ENCODE measurements around the gene GORAB.

GRCh38 chr1:170559166-170559565, 27.2 kb downstream of the GORAB start:
- TF ChIP-seq, protein P1, sequence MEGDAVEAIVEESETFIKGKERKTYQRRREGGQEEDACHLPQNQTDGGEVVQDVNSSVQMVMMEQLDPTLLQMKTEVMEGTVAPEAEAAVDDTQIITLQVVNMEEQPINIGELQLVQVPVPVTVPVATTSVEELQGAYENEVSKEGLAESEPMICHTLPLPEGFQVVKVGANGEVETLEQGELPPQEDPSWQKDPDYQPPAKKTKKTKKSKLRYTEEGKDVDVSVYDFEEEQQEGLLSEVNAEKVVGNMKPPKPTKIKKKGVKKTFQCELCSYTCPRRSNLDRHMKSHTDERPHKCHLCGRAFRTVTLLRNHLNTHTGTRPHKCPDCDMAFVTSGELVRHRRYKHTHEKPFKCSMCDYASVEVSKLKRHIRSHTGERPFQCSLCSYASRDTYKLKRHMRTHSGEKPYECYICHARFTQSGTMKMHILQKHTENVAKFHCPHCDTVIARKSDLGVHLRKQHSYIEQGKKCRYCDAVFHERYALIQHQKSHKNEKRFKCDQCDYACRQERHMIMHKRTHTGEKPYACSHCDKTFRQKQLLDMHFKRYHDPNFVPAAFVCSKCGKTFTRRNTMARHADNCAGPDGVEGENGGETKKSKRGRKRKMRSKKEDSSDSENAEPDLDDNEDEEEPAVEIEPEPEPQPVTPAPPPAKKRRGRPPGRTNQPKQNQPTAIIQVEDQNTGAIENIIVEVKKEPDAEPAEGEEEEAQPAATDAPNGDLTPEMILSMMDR (IDR thresholded peaks at IDR 0.05), result no peak
- TF ChIP-seq POLR2AphosphoS5 (IDR thresholded peaks at IDR 0.05) (no peak), POLR2A (IDR thresholded peaks at IDR 0.05) (no peak)

All from prostate gland (tissue), 2 donors.